Left lung (tissue), 10 donors: ENCODE measurements around the gene FADS2. TPM values are rescaled to one million over a fixed set of nuclear protein-coding genes. Genes with fewer than 3 reads are reported as not detected.

Experiments
- ATAC-seq: fragments of 200-7000 bp; cut with Tn5 transposase; one replicate; pipeline ENCODE4 v1.9.1; 2020; ENCODE audit warnings: moderate library complexity
- DNase-seq, 4 donors: peaks; one replicate each; pipeline ENCODE4 v3.0.0-alpha.2; 2013 to 2020
- H3K27ac ChIP-seq, 2 donors: fragments of 200-600 bp; sonication (generic) in 1 of 2; one replicate each; pipeline versions ENCODE4 v1.5.0 to v1.8.0; 2020 to 2021
- H3K27me3 ChIP-seq, 2 donors: fragments of 200-600 bp; sonication (generic) in 1 of 2; one replicate each; pipeline versions ENCODE4 v1.5.0 to v1.8.0; 2020 to 2021
- H3K36me3 ChIP-seq, 2 donors: fragments of 200-600 bp; sonication (generic) in 1 of 2; one replicate each; pipeline versions ENCODE4 v1.5.0 to v1.8.0; 2020 to 2021
- H3K4me1 ChIP-seq, 2 donors: fragments of 200-600 bp; one replicate each; pipeline ENCODE4 v1.8.0; 2021
- H3K4me3 ChIP-seq, 2 donors: fragments of 200-600 bp; sonication (generic) in 1 of 2; one replicate each; pipeline versions ENCODE4 v1.5.0 to v1.8.0; 2020 to 2021; ENCODE audit warnings: mild to moderate bottlenecking in 1 of 2
- H3K9me3 ChIP-seq, 2 donors: fragments of 200-600 bp; sonication (generic) in 1 of 2; one replicate each; pipeline versions ENCODE4 v1.5.0 to v1.8.0; 2020 to 2021
- CTCF ChIP-seq, 2 donors: fragments of 200-600 bp; sonication (generic) in 1 of 2; IDR thresholded peaks; one replicate each; pipeline versions ENCODE4 v1.5.0 to v1.8.0; 2021; ENCODE audit warnings: antibody characterized with exemption in 2 of 2
- intact Hi-C, 2 donors: fragments of 100-400 bp; cut with DNase I; formaldehyde crosslinking; loops; one replicate each; pipeline versions ENCODE4 v1.11.2 to v1.14.2; 2022
- polyA plus RNA-seq, 6 donors: library from polyadenylated mRNA; unstranded; fragments of 120-200 nt; gene quantifications; one replicate each; pipeline ENCODE4 v1.2.1, GENCODE V29; 2013; ENCODE audit not compliant: insufficient read length in 6 of 6
- total RNA-seq, 2 donors: library from RNA; stranded (reverse); fragmentation: NEBNext Ultra II Directional; extraction: Animal tissue kit (Norgen Biotek cat#: 25700); gene quantifications; one replicate each; pipeline ENCODE4 v1.2.1, GENCODE V29; 2021
- donor health status: DM: no; HTN: yes; CAD: no.
- donor health status: DM: no; HTN: no; CAD: no.

Gene FADS2
- total and polyA plus RNA-seq, 8 donors, result 45.4 to 295 (median 94.9) TPM

GRCh38 chr11:61846362-61847020 is 18.4 kb downstream of the FADS2 start:
- Histone ChIP-seq H3K4me3 (no peak overlapping the region), H3K27me3 (no peaks in the 10 kb centered on the region), H3K27ac (no peak overlapping the region), H3K9me3 (no peaks in the 10 kb centered on the region), H3K4me1 (no peaks in the 10 kb centered on the region), H3K36me3 (peaks cover 0 to 87% of the 10 kb centered on the region in 2 donors)
- ATAC-seq, result no peak
- DNase-seq, result no peak
- intact Hi-C loops, result no loop called here
- no peak for TF ChIP-seq CTCF (IDR thresholded peaks at IDR 0.05)

GRCh38 chr11:61847914-61848581 is 19.9 kb downstream of the FADS2 start:
- Histone ChIP-seq H3K4me1 (no peaks in the 10 kb centered on the region), H3K27ac (no peak overlapping the region), H3K9me3 (no peaks in the 10 kb centered on the region), H3K36me3 (peaks cover 0 to 82% of the 10 kb centered on the region in 2 donors), H3K4me3 (no peak overlapping the region), H3K27me3 (no peaks in the 10 kb centered on the region)
- TF ChIP-seq CTCF (IDR thresholded peaks at IDR 0.05), result no peak
- DNase-seq, result no peak
- ATAC-seq, result no peak
- intact Hi-C loops, result no loop called here

DNA sequence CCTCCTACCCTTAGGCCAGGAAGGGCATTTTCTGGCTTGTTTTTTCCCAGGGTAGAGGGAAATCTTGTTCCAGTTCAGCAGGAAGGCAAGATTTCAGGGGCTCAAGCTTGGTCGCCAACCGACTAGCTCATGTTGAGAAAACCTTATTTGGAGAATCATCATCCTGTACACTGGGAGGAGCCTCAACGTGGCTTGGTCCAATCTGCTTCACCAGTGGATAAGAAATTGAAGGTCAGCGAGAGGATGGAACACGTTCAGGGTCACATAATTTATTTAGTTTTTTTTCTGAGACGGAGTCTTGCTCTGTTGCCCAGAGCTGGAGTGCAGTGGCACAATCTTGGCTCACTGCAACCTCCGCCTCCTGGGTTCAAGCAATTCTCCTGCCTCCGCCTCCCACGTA is 20.5 kb downstream of the FADS2 start:
- no peaks in the 10 kb centered on the region for H3K9me3 ChIP-seq
- intact Hi-C loops, result no loop called here
- no peaks in the 10 kb centered on the region for H3K4me1 ChIP-seq
- DNase-seq (no peak), ATAC-seq (no peak)
- H3K27me3 ChIP-seq, result no peaks in the 10 kb centered on the region
- no peak for TF ChIP-seq CTCF (IDR thresholded peaks at IDR 0.05)
- no peak overlapping the region for H3K27ac ChIP-seq
- H3K36me3 ChIP-seq, result peaks cover 0 to 79% of the 10 kb centered on the region in 2 donors
- H3K4me3 ChIP-seq, result no peak overlapping the region

DNA sequence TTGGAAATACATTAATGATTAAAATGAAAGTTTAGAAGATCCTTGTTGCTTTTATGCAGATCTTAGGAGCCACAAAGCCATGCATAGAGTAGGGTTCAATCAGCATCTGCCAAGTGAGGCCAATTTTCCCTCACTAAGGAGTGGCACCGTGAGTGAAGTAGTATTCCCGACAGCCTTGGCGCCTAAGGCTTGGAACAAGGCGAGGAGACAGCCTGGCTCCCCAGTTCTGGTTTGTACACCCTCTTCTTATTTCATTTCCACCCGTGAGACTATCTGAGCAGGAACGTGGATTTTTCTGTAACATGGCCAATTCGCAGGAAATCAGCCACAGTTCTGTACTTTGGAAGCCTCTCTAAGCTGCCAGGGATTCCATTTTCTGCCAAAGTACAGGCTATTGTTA is 22.6 kb downstream of the FADS2 start:
- intact Hi-C loops, result no loop called here
- no peaks in the 10 kb centered on the region for H3K9me3 ChIP-seq
- no peaks in the 10 kb centered on the region for H3K4me1 ChIP-seq
- no peak for DNase-seq
- H3K4me3 ChIP-seq, result no peak overlapping the region
- TF ChIP-seq CTCF (IDR thresholded peaks at IDR 0.05), result no peak
- no peaks in the 10 kb centered on the region for H3K27me3 ChIP-seq
- no peak for ATAC-seq
- no peak overlapping the region for H3K27ac ChIP-seq
- peaks cover 0 to 80% of the 10 kb centered on the region in 2 donors for H3K36me3 ChIP-seq

DNA sequence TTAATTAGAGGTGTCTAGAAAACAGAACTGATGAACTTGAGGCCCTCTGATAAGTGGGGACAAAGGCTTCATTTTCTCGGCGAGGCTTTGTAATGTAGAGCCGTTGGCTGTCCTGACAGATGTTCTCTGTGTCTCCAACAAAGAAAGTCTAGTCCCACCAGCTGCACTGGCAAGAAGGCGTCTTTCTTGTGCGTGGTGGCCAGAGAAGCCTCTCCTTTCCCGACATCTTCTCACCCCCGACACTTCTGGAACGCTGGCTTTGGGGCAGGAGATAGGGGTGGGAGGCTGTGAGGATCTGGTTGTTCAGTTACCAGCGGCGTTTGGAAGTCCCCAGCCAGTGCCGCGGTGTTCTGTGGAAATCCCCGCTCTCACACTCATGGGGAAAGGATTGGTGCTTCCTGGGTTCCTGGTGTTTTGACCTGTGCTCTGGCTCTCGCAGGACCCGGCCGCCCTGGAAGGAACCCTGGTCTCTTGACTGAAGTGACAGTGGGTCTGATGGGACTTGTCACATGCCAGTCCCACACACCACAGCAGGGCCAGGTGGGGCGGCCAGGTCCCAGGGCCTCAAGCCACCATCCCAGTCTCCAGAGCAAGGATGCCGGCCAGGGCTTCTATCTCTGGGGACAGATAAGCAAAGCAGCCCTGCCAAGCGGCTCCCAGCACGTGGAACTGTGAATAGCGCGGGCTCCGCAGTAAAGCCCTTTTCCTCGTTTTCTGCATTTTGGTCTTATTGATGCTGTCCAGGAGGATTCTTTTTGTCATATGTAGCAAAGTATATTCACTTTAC is 23.2 kb downstream of the FADS2 start:
- Histone ChIP-seq H3K36me3 (peaks cover 0 to 85% of the 10 kb centered on the region in 2 donors), H3K27me3 (no peaks in the 10 kb centered on the region), H3K4me1 (no peaks in the 10 kb centered on the region), H3K9me3 (no peaks in the 10 kb centered on the region), H3K27ac (no peak overlapping the region), H3K4me3 (no peak overlapping the region)
- DNase-seq (no peak), ATAC-seq (no peak)
- intact Hi-C loops, result no loop called here
- TF ChIP-seq CTCF (IDR thresholded peaks at IDR 0.05), result no peak
